ENCODE data around the gene ZSCAN21.
A peak's percentile ranks its signal among the peaks of the same experiment; 100 is the strongest.

The ZSCAN21 gene

GRCh38 chr7:100029596-100029995, 20.0 kb upstream of the ZSCAN21 start:
- DNase-seq: no peak

- DNase-seq: no peak
Observed at GRCh38 chr7:100033526-100033925, 16.0 kb upstream of the ZSCAN21 start.

GRCh38 chr7:100034871-100035510, 14.6 kb upstream of the ZSCAN21 start:
- DNase-seq: no peak

- DNase-seq: no peak
Observed at GRCh38 chr7:100035876-100036275, 13.7 kb upstream of the ZSCAN21 start.

- DNase-seq: no peak
Observed at GRCh38 chr7:100038326-100038725, 11.2 kb upstream of the ZSCAN21 start.

GRCh38 chr7:100040575-100040974, 9.0 kb upstream of the ZSCAN21 start:
- DNase-seq: no peak

- peak; percentile 17 for DNase-seq
Observed at GRCh38 chr7:100044718-100045117, 4.9 kb upstream of the ZSCAN21 start.

- DNase-seq: no peak
Observed at GRCh38 chr7:100048680-100049079, 894 bp upstream of the ZSCAN21 start.

- DNase-seq: no peak
Observed at GRCh38 chr7:100051611-100052010, 2.0 kb downstream of the ZSCAN21 start.

- DNase-seq: peak; percentile 79
Observed at GRCh38 chr7:100053215-100053614, 3.6 kb downstream of the ZSCAN21 start.

GRCh38 chr7:100057006-100057405, 7.4 kb downstream of the ZSCAN21 start:
- DNase-seq: no peak

- DNase-seq: no peak
Observed at GRCh38 chr7:100059251-100059739, 9.7 kb downstream of the ZSCAN21 start.

- DNase-seq: no peak
Observed at GRCh38 chr7:100061518-100062193, 12.1 kb downstream of the ZSCAN21 start.

- no peak for DNase-seq
Observed at GRCh38 chr7:100063376-100063775, 13.8 kb downstream of the ZSCAN21 start.

- DNase-seq: no peak
Observed at GRCh38 chr7:100064162-100064561, 14.6 kb downstream of the ZSCAN21 start.

- DNase-seq: no peak
Observed at GRCh38 chr7:100065452-100066186, 16.0 kb downstream of the ZSCAN21 start.

- no peak for DNase-seq
Observed at GRCh38 chr7:100066953-100067352, 17.4 kb downstream of the ZSCAN21 start.

GRCh38 chr7:100069991-100070390, 20.4 kb downstream of the ZSCAN21 start:
- DNase-seq: no peak

GRCh38 chr7:100071018-100071723, 21.6 kb downstream of the ZSCAN21 start:
- DNase-seq: no peak

- no peak for DNase-seq
Observed at GRCh38 chr7:100072462-100072861, 22.9 kb downstream of the ZSCAN21 start.

- no peak for DNase-seq
Observed at GRCh38 chr7:100074841-100075240, 25.3 kb downstream of the ZSCAN21 start.

GRCh38 chr7:100075418-100075817, 25.8 kb downstream of the ZSCAN21 start:
- DNase-seq: no peak

- DNase-seq: no peak
Observed at GRCh38 chr7:100077205-100077604, 27.6 kb downstream of the ZSCAN21 start.

All from NCI-H82 (cell line).